B cell (primary cell): ENCODE results near the gene SARNP. TPM values are rescaled to one million over a fixed set of nuclear protein-coding genes. Genes with fewer than 3 reads are reported as not detected.

Experiments used
- ATAC-seq: fragments of 200-7000 bp; cut with Tn5 transposase; one replicate; pipeline ENCODE4 v1.10.0; 2021; ENCODE audit warnings: low read depth, mild to moderate bottlenecking, moderate number of reproducible peaks, moderate library complexity
- CTCF ChIA-PET: fragments of 350-600 bp; sonication (Branson Sonifier 250); formaldehyde crosslinking; loops from one replicate; lab custom pipeline; 2021; ENCODE audit warnings: antibody characterized with exemption, inconsistent platforms; lab: Charles Lee
- POLR2A ChIA-PET: fragments of 350-600 bp; sonication (Branson Sonifier 250); formaldehyde crosslinking; loops from one replicate; lab custom pipeline; 2021; ENCODE audit warnings: antibody characterized with exemption; lab: Charles Lee
- DNase-seq: peaks from one replicate; pipeline ENCODE4 v3.0.0; 2013
- H2AFZ ChIP-seq: 2 replicates; pipeline ENCODE4 v1.6.1; 2012; ENCODE audit warnings: mild to moderate bottlenecking, low read depth, low read length; ENCODE audit not compliant: insufficient read depth, poor library complexity, severe bottlenecking
- H3K27ac ChIP-seq, 2 donors: 1 replicate in 1 of 2; 2 replicates in 1 of 2; pipeline ENCODE4 v1.5.1; 2012 to 2013; ENCODE audit warnings: low read length in 2 of 2, mild to moderate bottlenecking in 2 of 2, moderate library complexity in 1 of 2
- H3K27me3 ChIP-seq, 4 experiments: fragments of 200-600 bp in 1 of 4; sonication (generic) in 1 of 4; replicated peaks in 1 of 4; 1 replicate in 2 of 4; 2 replicates in 2 of 4; pipeline versions ENCODE4 v1.6.1 to v1.7.0; 2013 to 2016; ENCODE audit warnings: low read length in 3 of 4, mild to moderate bottlenecking in 2 of 4, mixed read lengths in 1 of 4, moderate library complexity in 1 of 4; ENCODE audit not compliant: insufficient read depth in 4 of 4, control insufficient read depth in 3 of 4; ENCODE audit errors: control extremely low read depth in 1 of 4
- H3K36me3 ChIP-seq, 2 experiments: replicated peaks in 1 of 2; 1 replicate in 1 of 2; 2 replicates in 1 of 2; pipeline versions ENCODE4 v1.6.1 to v1.7.1; 2013; ENCODE audit warnings: low read length in 1 of 2; ENCODE audit not compliant: insufficient read depth in 2 of 2, control insufficient read depth in 1 of 2; ENCODE audit errors: control extremely low read depth in 1 of 2, extremely low read depth in 1 of 2
- H3K4me1 ChIP-seq, 2 donors: fragments of 200-600 bp in 1 of 2; sonication (generic) in 1 of 2; 1 replicate in 1 of 2; 2 replicates in 1 of 2; pipeline versions ENCODE4 v1.5.1 to v1.6.1; 2013 to 2017; ENCODE audit warnings: low read length in 2 of 2; ENCODE audit not compliant: control insufficient read depth in 2 of 2, insufficient read depth in 2 of 2
- H3K4me2 ChIP-seq: replicated peaks from 2 replicates; pipeline ENCODE3; 2012; ENCODE audit warnings: mild to moderate bottlenecking, low read depth, low read length; ENCODE audit not compliant: poor library complexity, severe bottlenecking
- H3K4me3 ChIP-seq, 5 experiments: fragments of 200-600 bp in 1 of 5; sonication (generic) in 1 of 5; 1 replicate in 3 of 5; 2 replicates in 2 of 5; pipeline versions ENCODE4 v1.5.1 to v1.7.0; 2011 to 2016; ENCODE audit warnings: low read length in 4 of 5, mild to moderate bottlenecking in 4 of 5, low read depth in 2 of 5, control low read depth in 1 of 5, moderate library complexity in 1 of 5; ENCODE audit not compliant: insufficient read depth in 1 of 5; ENCODE audit errors: control extremely low read depth in 1 of 5, extremely low read depth in 1 of 5
- H3K79me2 ChIP-seq: fragments of 200-600 bp; sonication (generic); one replicate; pipeline ENCODE4 v1.6.0; 2016; ENCODE audit warnings: low read length; ENCODE audit not compliant: control insufficient read depth, insufficient read depth
- H3K9ac ChIP-seq: fragments of 200-600 bp; sonication (generic); 2 replicates; pipeline ENCODE4 v1.6.1; 2017; ENCODE audit warnings: mild to moderate bottlenecking, low read length, moderate library complexity
- H3K9me3 ChIP-seq, 3 donors: one replicate each; pipeline versions ENCODE4 v1.6.1 to v1.7.1; 2013; ENCODE audit warnings: low read length in 2 of 3; ENCODE audit not compliant: control insufficient read depth in 2 of 3, insufficient read depth in 1 of 3; ENCODE audit errors: control extremely low read depth in 1 of 3
- H4K20me1 ChIP-seq: 2 replicates; pipeline ENCODE4 v1.6.0; 2012; ENCODE audit warnings: mild to moderate bottlenecking, low read length; ENCODE audit not compliant: insufficient read depth, control insufficient read depth, poor library complexity, severe bottlenecking
- H3K27ac Mint-ChIP-seq: one replicate; pipeline ENCODE4 v1.8.0; 2021; ENCODE audit warnings: mixed read lengths
- H3K27me3 Mint-ChIP-seq: one replicate; pipeline ENCODE4 v1.8.0; 2021; ENCODE audit warnings: mixed read lengths
- H3K4me1 Mint-ChIP-seq: one replicate; pipeline ENCODE4 v1.8.0; 2021; ENCODE audit warnings: mixed read lengths
- H3K4me3 Mint-ChIP-seq: one replicate; pipeline ENCODE4 v1.8.0; 2021; ENCODE audit warnings: mixed read lengths
- H3K9me3 Mint-ChIP-seq: one replicate; pipeline ENCODE4 v1.8.0; 2022; ENCODE audit warnings: mixed read lengths; ENCODE audit not compliant: insufficient read depth
- CTCF ChIP-seq: fragments of 200-600 bp; IDR thresholded peaks from one replicate; pipeline ENCODE4 v1.8.0; 2022; ENCODE audit warnings: antibody characterized with exemption, mild to moderate bottlenecking
- EZH2 ChIP-seq: IDR thresholded peaks from 2 replicates; pipeline ENCODE4 v1.6.1; 2012; ENCODE audit warnings: borderline replicate concordance, low read depth, mild to moderate bottlenecking, moderate library complexity, low read length; ENCODE audit not compliant: insufficient read depth, poor library complexity, severe bottlenecking
- WGBS: methylation state at CpG from one replicate; pipeline ENCODE4 v1.1.5; 2013; ENCODE audit warnings: missing lambda C conversion rate; ENCODE audit not compliant: insufficient coverage; 5-methylcytosine and 5-hydroxymethylcytosine counted together
- intact Hi-C: fragments of 100-400 bp; cut with micrococcal nuclease; formaldehyde crosslinking; loops from one replicate; pipeline ENCODE4 v1.10.0; 2022
- polyA plus RNA-seq: library from polyadenylated mRNA; depleted of rRNA; stranded (reverse); fragments of >200 nt; gene quantifications from 2 replicates; pipeline ENCODE4 v1.2.3, GENCODE V29; 2012
- total RNA-seq, 2 donors: library from RNA; stranded (reverse); fragments of 120-200 nt in 1 of 2; gene quantifications; 1 replicate in 1 of 2; 2 replicates in 1 of 2; pipeline versions ENCODE4 v1.2.3 to v1.2.4, GENCODE V29; 2013 to 2022

SARNP gene
- total and polyA plus RNA-seq, 2 donors (not counting 1 experiment from before 2014, with no cell fraction given) = 22.6 to 46.4 TPM

GRCh38 chr12:55743406-55744339 lies 73.9 kb downstream of the SARNP start:
- POLR2A ChIA-PET = interaction anchor here (0.6 to 1.3 kb wide), 4 partner anchors 51 to 442 kb away, joined by 3 read pairs; partner anchors contain the start of gene ZC3H10
- H3K36me3 ChIP-seq = no peaks in the 10 kb centered on the region
- no peak for TF ChIP-seq CTCF
- no peak for TF ChIP-seq EZH2
- peaks cover 37% of the 10 kb centered on the region for H3K4me1 Mint-ChIP-seq
- no peaks in the 10 kb centered on the region for H3K27me3 ChIP-seq
- H3K4me2 ChIP-seq = peak overlapping the region; percentile 97
- H3K4me3 ChIP-seq = peak overlapping the region; percentile 58 to 77 (median 69)
- no peaks in the 10 kb centered on the region for H4K20me1 ChIP-seq
- peaks cover 20 to 32% of the 10 kb centered on the region in 2 donors for H3K4me1 ChIP-seq
- H3K4me3 Mint-ChIP-seq = peak overlapping the region; percentile 97
- peak overlapping the region; percentile 79 for H2AFZ ChIP-seq
- peak; percentile 44 for ATAC-seq
- intact Hi-C loops = loop anchor here (5.0 kb wide), 1 partner anchor 724 kb away; the partner anchor contains the start of gene SPRYD4
- H3K27ac Mint-ChIP-seq = peak overlapping the region; percentile 87
- no peaks in the 10 kb centered on the region for H3K27me3 Mint-ChIP-seq
- no peak overlapping the region for H3K27ac ChIP-seq
- H3K9me3 Mint-ChIP-seq = no peaks in the 10 kb centered on the region
- peak; percentile 71 for DNase-seq
- WGBS = 1% methylated on average over 73 of the region's 73 CpGs
- H3K9me3 ChIP-seq = no peaks in the 10 kb centered on the region
- peak overlapping the region; percentile 77 for H3K9ac ChIP-seq
- CTCF ChIA-PET = interaction anchor here (0.7 to 4.3 kb wide), 7 partner anchors 9 to 336 kb away, joined by 3 to 12 read pairs (median 4); partner anchors contain the start of gene BLOC1S1
- H3K79me2 ChIP-seq = peaks cover 6% of the 10 kb centered on the region
